DMS114 treated with DMSO at 0.1 percent for 48 hours (cell line): ENCODE measurements around the gene ENPP1.
"Not testable (repeated sequence)": the region's sequence is repeated elsewhere in the genome, so short reads cannot be mapped to it uniquely, and the experiment has no call there.

Experiments
- DNase-seq: peaks from one replicate; lab custom pipeline; 2025; ENCODE audit not compliant: unreplicated experiment; lab: John Stamatoyannopoulos, UW

The ENPP1 gene

GRCh38 chr6:131914234-131914633 lies 106.4 kb downstream of the ENPP1 start:
- DNase-seq, result no peak

GRCh38 chr6:131914967-131915751 lies 107.3 kb downstream of the ENPP1 start:
- peak; percentile 15 for DNase-seq

- not testable (repeated sequence) for DNase-seq
These were observed 108.4 kb downstream of the ENPP1 start for GRCh38 chr6:131916091-131916796.

- no peak for DNase-seq
These were observed 109.0 kb downstream of the ENPP1 start for GRCh38 chr6:131916847-131917246.

GRCh38 chr6:131917318-131917717 lies 109.5 kb downstream of the ENPP1 start:
- DNase-seq, result no peak

GRCh38 chr6:131917763-131918649 lies 110.2 kb downstream of the ENPP1 start:
- DNase-seq, result no peak

GRCh38 chr6:131918650-131919355 lies 111.0 kb downstream of the ENPP1 start:
- no peak for DNase-seq

GRCh38 chr6:131920656-131921055 lies 112.8 kb downstream of the ENPP1 start:
- no peak for DNase-seq

GRCh38 chr6:131923356-131923755 lies 115.5 kb downstream of the ENPP1 start:
- no peak for DNase-seq

GRCh38 chr6:131924881-131925474 lies 117.2 kb downstream of the ENPP1 start:
- peak; percentile 22 for DNase-seq

GRCh38 chr6:131929264-131929663 lies 121.4 kb downstream of the ENPP1 start:
- DNase-seq, result no peak

- DNase-seq, result no peak
These were observed 122.2 kb downstream of the ENPP1 start for GRCh38 chr6:131929976-131930375.

- no peak for DNase-seq
These were observed 123.4 kb downstream of the ENPP1 start for GRCh38 chr6:131931063-131931750.

- DNase-seq, result no peak
These were observed 128.3 kb downstream of the ENPP1 start for GRCh38 chr6:131936156-131936555.

- no peak for DNase-seq
These were observed 129.4 kb downstream of the ENPP1 start for GRCh38 chr6:131937226-131937625.

- no peak for DNase-seq
These were observed 130.1 kb downstream of the ENPP1 start for GRCh38 chr6:131937703-131938631.
